Common myeloid progenitor, CD34-positive (primary cell): ENCODE measurements around the gene CYBC1.

Experiments
- CTCF ChIA-PET: fragments of 350-600 bp; sonication (Branson Sonifier 250); formaldehyde crosslinking; loops from one replicate; lab custom pipeline; 2021; ENCODE audit warnings: antibody characterized with exemption; lab: Charles Lee
- POLR2A ChIA-PET: fragments of 350-600 bp; sonication (Branson Sonifier 250); formaldehyde crosslinking; loops from one replicate; lab custom pipeline; 2021; ENCODE audit warnings: antibody characterized with exemption; lab: Charles Lee
- DNase-seq, 3 donors: peaks; one replicate each; pipeline versions ENCODE4 v3.0.0 to v3.0.0-alpha.2; 2013
- H3K27ac ChIP-seq, 2 experiments: 1 replicate in 1 of 2; 2 replicates in 1 of 2; pipeline ENCODE4 v1.7.0; 2013; ENCODE audit warnings: inconsistent platforms in 2 of 2, low read length in 2 of 2, mild to moderate bottlenecking in 2 of 2, low read depth in 1 of 2, moderate library complexity in 1 of 2; ENCODE audit not compliant: severe bottlenecking in 2 of 2, insufficient read depth in 1 of 2, poor library complexity in 1 of 2
- H3K27me3 ChIP-seq, 5 experiments: replicated peaks in 2 of 5; 1 replicate in 3 of 5; 2 replicates in 2 of 5; pipeline versions ENCODE4 v1.6.1 to v1.7.0; 2013; ENCODE audit warnings: low read length in 4 of 5, mild to moderate bottlenecking in 2 of 5, moderate library complexity in 2 of 5, inconsistent platforms in 1 of 5; ENCODE audit not compliant: insufficient read depth in 5 of 5, control insufficient read depth in 4 of 5
- H3K36me3 ChIP-seq, 4 experiments: 1 replicate in 2 of 4; 2 replicates in 2 of 4; pipeline versions ENCODE4 v1.6.1 to v1.7.0; 2013; ENCODE audit warnings: low read length in 3 of 4, control low read depth in 1 of 4, mild to moderate bottlenecking in 1 of 4; ENCODE audit not compliant: control insufficient read depth in 4 of 4, insufficient read depth in 4 of 4
- H3K4me1 ChIP-seq, 4 experiments: 1 replicate in 3 of 4; 2 replicates in 1 of 4; pipeline versions ENCODE4 v1.6.1 to v1.7.1; 2013; ENCODE audit warnings: low read length in 3 of 4, mild to moderate bottlenecking in 3 of 4, control low read depth in 1 of 4, inconsistent platforms in 1 of 4, moderate library complexity in 1 of 4; ENCODE audit not compliant: control insufficient read depth in 4 of 4, insufficient read depth in 4 of 4; ENCODE audit errors: control extremely low read depth in 1 of 4
- H3K4me3 ChIP-seq, 7 experiments: 1 replicate in 4 of 7; 2 replicates in 3 of 7; pipeline versions ENCODE4 v1.5.1 to v1.7.0; 2013; ENCODE audit warnings: mild to moderate bottlenecking in 7 of 7, low read length in 6 of 7, moderate library complexity in 6 of 7, inconsistent platforms in 2 of 7, low read depth in 2 of 7, control low read depth in 1 of 7; ENCODE audit not compliant: insufficient read depth in 4 of 7, control insufficient read depth in 1 of 7; ENCODE audit errors: extremely low read depth in 1 of 7
- H3K9me3 ChIP-seq, 5 experiments: 1 replicate in 4 of 5; 2 replicates in 1 of 5; pipeline versions ENCODE4 v1.6.1 to v1.7.1; 2013; ENCODE audit warnings: low read length in 4 of 5, mild to moderate bottlenecking in 2 of 5, inconsistent platforms in 1 of 5, low read depth in 1 of 5, moderate library complexity in 1 of 5; ENCODE audit not compliant: control insufficient read depth in 4 of 5, insufficient read depth in 2 of 5; ENCODE audit errors: control extremely low read depth in 1 of 5
- WGBS: methylation state at CpG from one replicate; pipeline ENCODE4 v1.1.5; 2013; ENCODE audit not compliant: insufficient coverage; 5-methylcytosine and 5-hydroxymethylcytosine counted together

CYBC1 gene

DNA sequence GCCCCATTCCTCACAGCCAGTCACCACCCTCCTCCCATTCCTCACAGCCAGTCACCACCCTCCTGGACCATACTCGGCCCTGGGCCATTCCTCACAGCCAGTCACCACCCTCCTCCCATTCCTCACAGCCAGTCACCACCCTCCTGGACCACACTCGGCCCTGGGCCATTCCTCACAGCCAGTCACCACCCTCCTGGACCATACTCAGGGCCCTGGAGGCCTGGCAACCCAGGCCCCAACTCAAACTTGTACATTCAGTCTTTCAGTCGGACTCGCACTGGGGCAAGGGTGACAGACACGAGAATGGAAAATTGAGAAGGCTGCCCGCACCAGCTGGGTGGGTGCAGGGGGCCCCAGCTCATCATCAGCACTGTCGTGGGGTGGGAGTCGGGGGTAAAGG is 38.6 kb upstream of the CYBC1 start:
- H3K4me1 ChIP-seq, result peaks cover 0 to 5% (median 2%) of the 10 kb centered on the region in 4 experiments
- POLR2A ChIA-PET, result no interaction called here

DNA sequence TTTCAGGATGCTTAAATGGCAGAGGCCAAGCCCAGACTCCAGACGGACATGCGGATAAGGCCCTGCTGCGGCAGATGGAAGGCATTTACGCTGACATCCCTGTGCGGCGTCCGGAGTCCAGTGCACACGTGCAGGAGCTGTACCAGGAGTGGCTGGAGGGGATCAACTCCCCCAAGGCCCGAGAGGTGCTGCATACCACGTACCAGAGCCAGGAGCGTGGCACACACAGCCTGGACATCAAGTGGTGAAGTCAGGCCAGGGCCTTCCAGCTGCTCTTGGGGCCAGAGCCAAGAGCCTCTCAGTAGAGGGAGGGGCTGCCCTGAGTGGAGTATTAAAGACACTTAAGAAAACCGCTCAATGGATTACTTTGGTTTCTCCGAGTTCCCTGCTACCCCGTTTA is 37.4 kb upstream of the CYBC1 start:
- Histone ChIP-seq H3K27me3 (no peaks in the 10 kb centered on the region), H3K4me1 (no peaks in the 10 kb centered on the region), H3K36me3 (peaks cover 5 to 61% (median 55%) of the 10 kb centered on the region in 4 experiments), H3K9me3 (no peaks in the 10 kb centered on the region), H3K4me3 (no peak overlapping the region), H3K27ac (no peak overlapping the region)
- no peak for DNase-seq
- WGBS, result 97% methylated on average over 13 of the region's 14 CpGs
- ChIA-PET POLR2A (no interaction called here), CTCF (interaction anchor here (0.9 to 1.3 kb wide), 2 partner anchors 49 to 65 kb away, joined by 3 read pairs; no protein-coding TSS in a partner anchor)

More for the DNA sequence above, 38.6 kb upstream of the CYBC1 start:
- WGBS, result 80% methylated on average over 5 of the region's 8 CpGs
- CTCF ChIA-PET, result interaction anchor here (0.7 to 1.3 kb wide), 4 partner anchors 9 to 64 kb away, joined by 3 to 4 read pairs (median 3); no protein-coding TSS in a partner anchor
- H3K4me3 ChIP-seq, result no peak overlapping the region
- H3K27me3 ChIP-seq, result no peaks in the 10 kb centered on the region
- peaks cover 5 to 49% (median 44%) of the 10 kb centered on the region in 4 experiments for H3K36me3 ChIP-seq
- no peaks in the 10 kb centered on the region for H3K9me3 ChIP-seq
- H3K27ac ChIP-seq, result no peak overlapping the region
- no peak for DNase-seq

DNA sequence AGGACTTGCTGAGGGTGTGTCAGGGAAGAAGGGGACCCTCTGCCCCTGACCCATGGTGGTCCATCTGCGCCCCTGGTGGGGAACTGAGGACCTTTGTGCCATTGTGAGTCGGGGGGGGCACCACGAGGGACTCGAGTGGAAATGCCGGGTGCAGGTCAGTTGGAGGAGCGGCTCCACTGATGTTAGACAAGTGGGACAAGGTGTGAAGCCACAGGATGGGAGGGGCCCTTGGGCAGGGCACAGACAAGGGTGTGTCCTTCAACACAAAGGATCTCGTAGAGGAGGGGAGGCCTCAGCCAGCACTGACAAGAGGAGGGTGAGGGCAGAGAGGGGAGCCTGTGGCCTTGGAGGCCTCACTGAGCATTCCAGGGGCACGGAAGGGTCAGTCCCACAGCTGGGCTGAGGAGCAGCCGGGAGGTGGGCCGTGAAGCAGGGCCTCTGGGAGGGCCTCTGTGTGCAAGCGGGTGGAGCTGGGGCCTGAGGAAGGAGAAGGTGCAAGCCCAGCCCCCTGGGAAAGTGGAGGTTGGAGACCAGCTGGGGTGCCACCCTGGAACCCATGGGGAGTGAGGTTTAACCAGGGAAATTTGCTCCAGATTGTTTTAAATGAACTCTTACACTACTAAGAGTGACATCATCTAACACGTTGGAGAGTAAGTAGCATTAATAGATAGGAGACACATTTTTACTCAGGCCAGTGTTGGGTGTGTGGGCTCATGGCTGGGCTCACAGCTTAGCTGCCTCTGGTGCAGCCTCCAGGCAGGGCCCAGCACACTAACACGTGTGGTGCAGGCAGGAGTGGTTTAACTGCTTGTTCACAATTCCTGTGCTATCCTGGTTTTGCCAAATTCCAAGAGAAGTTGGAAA is 35.9 kb upstream of the CYBC1 start:
- CTCF ChIA-PET, result no interaction called here
- peaks cover 5 to 75% (median 65%) of the 10 kb centered on the region in 4 experiments for H3K36me3 ChIP-seq
- POLR2A ChIA-PET, result no interaction called here
- H3K4me3 ChIP-seq, result no peak overlapping the region
- WGBS, result 94% methylated on average over 12 of the region's 13 CpGs
- no peaks in the 10 kb centered on the region for H3K4me1 ChIP-seq
- no peaks in the 10 kb centered on the region for H3K27me3 ChIP-seq
- peak overlapping the region in 1 of 2 experiments; percentile 5 for H3K27ac ChIP-seq
- DNase-seq, result no peak
- no peaks in the 10 kb centered on the region for H3K9me3 ChIP-seq

DNA sequence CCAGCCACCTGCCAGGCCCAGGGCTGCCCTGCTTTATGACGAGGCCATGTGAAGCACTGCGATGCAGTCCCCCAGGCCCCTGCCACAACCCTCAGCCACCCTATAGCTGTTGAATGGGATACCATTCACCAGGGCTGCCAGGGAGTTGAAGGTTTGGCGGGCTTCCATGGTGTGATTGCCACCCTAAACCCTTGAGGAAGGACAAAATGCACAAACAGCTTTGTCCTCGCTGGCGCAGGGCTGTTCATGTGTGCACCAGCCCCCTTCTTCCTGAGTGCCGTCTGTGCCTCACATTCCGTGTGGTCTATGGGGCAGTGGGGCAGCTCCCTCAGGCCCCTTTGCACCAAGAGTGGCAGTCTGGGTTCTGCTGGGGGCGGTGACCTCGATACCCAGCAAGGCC is 33.3 kb upstream of the CYBC1 start:
- no peaks in the 10 kb centered on the region for H3K9me3 ChIP-seq
- ChIA-PET CTCF (interaction anchor here (1.1 kb wide), 1 partner anchor 8 kb away, joined by 3 read pairs; no protein-coding TSS in a partner anchor), POLR2A (no interaction called here)
- WGBS, result 97% methylated on average over 9 of the region's 9 CpGs
- H3K27ac ChIP-seq, result no peak overlapping the region
- H3K4me1 ChIP-seq, result peaks cover 0 to 6% (median 0%) of the 10 kb centered on the region in 4 experiments
- DNase-seq, result no peak
- no peak overlapping the region for H3K4me3 ChIP-seq
- peaks cover 9 to 92% (median 78%) of the 10 kb centered on the region in 4 experiments for H3K36me3 ChIP-seq
- H3K27me3 ChIP-seq, result no peaks in the 10 kb centered on the region

DNA sequence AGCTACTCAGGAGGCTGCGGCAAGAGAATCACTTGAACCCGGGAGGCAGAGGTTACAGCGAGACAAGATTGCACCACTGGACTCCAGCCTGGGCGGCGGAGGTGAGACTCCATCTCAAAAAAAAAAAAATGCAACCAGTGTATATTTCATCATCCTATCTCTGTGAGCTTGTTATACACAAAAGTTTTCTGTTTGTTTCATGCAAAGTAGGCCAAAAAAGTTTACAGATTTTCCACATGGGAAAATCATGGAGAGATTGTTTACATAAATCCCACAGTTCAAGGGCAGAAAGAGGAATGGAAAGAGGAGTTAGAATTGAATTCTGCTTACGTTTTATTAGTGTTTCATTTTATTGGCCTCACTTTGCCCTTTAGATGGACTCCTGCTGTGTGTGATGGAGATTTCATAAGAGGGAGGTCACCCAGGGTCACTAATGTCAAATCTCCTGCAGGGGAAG is 32.7 kb upstream of the CYBC1 start:
- Histone ChIP-seq H3K27me3 (no peaks in the 10 kb centered on the region), H3K36me3 (peaks cover 9 to 94% (median 81%) of the 10 kb centered on the region in 4 experiments), H3K27ac (no peak overlapping the region), H3K4me3 (no peak overlapping the region), H3K4me1 (peaks cover 0 to 11% (median 0%) of the 10 kb centered on the region in 4 experiments), H3K9me3 (no peaks in the 10 kb centered on the region)
- WGBS, result 100% methylated on average over 4 of the region's 6 CpGs
- POLR2A ChIA-PET, result interaction anchor here (0.6 kb wide), 1 partner anchor 151 kb away, joined by 3 read pairs; no protein-coding TSS in a partner anchor
- no peak for DNase-seq
- CTCF ChIA-PET, result interaction anchor here (1.1 kb wide), 1 partner anchor 8 kb away, joined by 3 read pairs; no protein-coding TSS in a partner anchor

DNA sequence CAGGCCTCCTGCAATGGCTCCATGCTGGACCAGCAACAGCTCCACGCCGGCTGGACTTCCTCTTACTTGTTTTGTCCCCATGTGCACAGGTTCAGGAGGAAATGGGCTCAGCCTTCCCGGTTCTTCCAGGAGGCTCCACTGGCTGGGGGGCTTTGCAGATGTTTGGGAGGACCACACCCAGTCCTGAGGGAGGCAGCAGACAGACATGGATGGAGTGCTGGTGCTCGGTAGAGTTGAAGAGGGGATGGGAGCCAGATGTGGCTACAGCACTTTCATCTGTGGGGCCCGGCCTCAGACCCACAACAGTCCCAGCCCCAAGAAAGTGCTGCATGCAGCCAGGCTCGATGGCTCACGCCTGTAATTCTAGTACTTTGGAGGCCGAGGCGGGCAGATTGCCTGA is 29.8 kb upstream of the CYBC1 start:
- Histone ChIP-seq H3K36me3 (peaks cover 4 to 85% (median 58%) of the 10 kb centered on the region in 4 experiments), H3K27me3 (no peaks in the 10 kb centered on the region), H3K4me3 (no peak overlapping the region), H3K4me1 (peaks cover 0 to 11% (median 0%) of the 10 kb centered on the region in 4 experiments), H3K9me3 (no peaks in the 10 kb centered on the region), H3K27ac (no peak overlapping the region)
- ChIA-PET CTCF (interaction anchor here (0.9 to 3.1 kb wide), 6 partner anchors 10 to 74 kb away, joined by 3 to 12 read pairs (median 5); no protein-coding TSS in a partner anchor), POLR2A (interaction anchor here (0.6 to 0.8 kb wide), 3 partner anchors 17 to 390 kb away, joined by 3 read pairs; no protein-coding TSS in a partner anchor)
- DNase-seq, result no peak
- WGBS, result 96% methylated on average over 7 of the region's 9 CpGs
